Esophagus muscularis mucosa (tissue), 4 donors: ENCODE results near the gene MRPS27.

Experiments
- CTCF ChIP-seq, 3 experiments: fragments of 200-600 bp in 2 of 3; fragments of 450-650 bp in 1 of 3; sonication (generic) in 2 of 3; IDR thresholded peaks; one replicate each; pipeline ENCODE4 v1.5.1; 2017 to 2019; ENCODE audit warnings: antibody characterized with exemption in 3 of 3, mild to moderate bottlenecking in 2 of 3, moderate library complexity in 1 of 3
- EP300 ChIP-seq: sonication (generic); formaldehyde crosslinking; IDR thresholded peaks from one replicate; pipeline ENCODE4 v1.6.1; 2017; ENCODE audit warnings: antibody characterized with exemption
- POLR2AphosphoS5 ChIP-seq, 2 donors: sonication (generic); formaldehyde crosslinking; IDR thresholded peaks; one replicate each; pipeline ENCODE4 v1.6.1; 2017; ENCODE audit warnings: antibody characterized with exemption in 2 of 2

GRCh38 chr5:72252574-72253155 lies 67.4 kb downstream of the MRPS27 start:
- no peak for TF ChIP-seq CTCF (IDR thresholded peaks at IDR 0.05)
- TF ChIP-seq EP300, result no peak
- no peak for TF ChIP-seq POLR2AphosphoS5 (IDR thresholded peaks at IDR 0.05)
